ENCODE measurements around the gene TRMT61B.

The TRMT61B gene

GRCh38 chr2:28855193-28855592, 14.9 kb downstream of the TRMT61B start:
- DNase-seq, result no peak

- no peak for DNase-seq
Measured at GRCh38 chr2:28842042-28842441, 28.1 kb downstream of the TRMT61B start.

GRCh38 chr2:28838971-28839370, 31.1 kb downstream of the TRMT61B start:
- no peak for DNase-seq

GRCh38 chr2:28835781-28836180, 34.3 kb downstream of the TRMT61B start:
- DNase-seq, result no peak

- DNase-seq, result no peak
Measured at GRCh38 chr2:28833740-28834470, 36.2 kb downstream of the TRMT61B start.

- DNase-seq, result no peak
Measured at GRCh38 chr2:28828382-28828781, 41.7 kb downstream of the TRMT61B start.

- DNase-seq, result no peak
Measured at GRCh38 chr2:28824870-28825269, 45.2 kb downstream of the TRMT61B start.

GRCh38 chr2:28824207-28824606, 45.9 kb downstream of the TRMT61B start:
- DNase-seq, result no peak

GRCh38 chr2:28822036-28822435, 48.1 kb downstream of the TRMT61B start:
- DNase-seq, result no peak

GRCh38 chr2:28821295-28821958, 48.7 kb downstream of the TRMT61B start:
- DNase-seq, result peak; percentile 22

GRCh38 chr2:28818053-28818452, 52.1 kb downstream of the TRMT61B start:
- DNase-seq, result no peak

GRCh38 chr2:28810384-28811285, 59.5 kb downstream of the TRMT61B start, which contains the start of gene SPDYA:
SPDYA (plus strand) TSS chr2:28810834; CDS start chr2:28816015, 5,181 bp downstream.
- DNase-seq, result peak; percentile 79

- peak; percentile 18 for DNase-seq
Measured at GRCh38 chr2:28809927-28810326, 60.2 kb downstream of the TRMT61B start.

- DNase-seq, result no peak
Measured at GRCh38 chr2:28802975-28803429, 67.1 kb downstream of the TRMT61B start.

- DNase-seq, result no peak
Measured at GRCh38 chr2:28801726-28802125, 68.4 kb downstream of the TRMT61B start.
